ENCODE data around the gene RBM34. TPM values are rescaled to one million over a fixed set of nuclear protein-coding genes. Genes with fewer than 3 reads are reported as not detected.

RBM34 gene
- total RNA-seq, 4 donors from 2014 or later = 25.4 to 67.9 (median 53.1) TPM

- WGBS, 2 donors = 87 to 88% methylated on average over 4 of the region's 4 CpGs
- Histone ChIP-seq H3K4me3 (replicated peaks in 1 of 3) (no peak overlapping the region), H3K36me3 (peaks cover 34 to 35% of the 10 kb centered on the region in 2 donors), H3K9me3 (no peaks in the 10 kb centered on the region), H3K27me3 (no peaks in the 10 kb centered on the region), H3K4me1 (peaks cover 11 to 13% of the 10 kb centered on the region in 2 donors), H3K27ac (no peak overlapping the region)
- no peak for DNase-seq
- intact Hi-C loops (cut with DNase I) = no loop called here
- TF ChIP-seq POLR2A (IDR thresholded peaks at IDR 0.05) (no peak), CTCF (IDR thresholded peaks at IDR 0.05) (no peak)
Measured at GRCh38 chr1:235156740-235157139, 4.3 kb downstream of the RBM34 start.

- WGBS, 2 donors = 94 to 95% methylated on average over 3 of the region's 3 CpGs
- no peak overlapping the region for H3K4me3 ChIP-seq (replicated peaks in 1 of 3)
- TF ChIP-seq POLR2A (IDR thresholded peaks at IDR 0.05) (no peak), CTCF (IDR thresholded peaks at IDR 0.05) (no peak)
- no peaks in the 10 kb centered on the region for H3K9me3 ChIP-seq
- no peak for DNase-seq
- H3K4me1 ChIP-seq = peaks cover 9 to 11% of the 10 kb centered on the region in 2 donors
- intact Hi-C loops (cut with DNase I) = no loop called here
- no peak overlapping the region for H3K27ac ChIP-seq
- H3K27me3 ChIP-seq = no peaks in the 10 kb centered on the region
- peaks cover 38 to 39% of the 10 kb centered on the region in 2 donors for H3K36me3 ChIP-seq
Measured at GRCh38 chr1:235156265-235156664, 4.8 kb downstream of the RBM34 start.

GRCh38 chr1:235152235-235152634 lies 8.8 kb downstream of the RBM34 start:
- Histone ChIP-seq H3K9me3 (no peaks in the 10 kb centered on the region), H3K36me3 (peaks cover 52 to 56% of the 10 kb centered on the region in 2 donors), H3K4me3 (replicated peaks in 1 of 3) (no peak overlapping the region), H3K27me3 (no peaks in the 10 kb centered on the region), H3K4me1 (no peaks in the 10 kb centered on the region), H3K27ac (no peak overlapping the region)
- no peak for DNase-seq
- TF ChIP-seq POLR2A (IDR thresholded peaks at IDR 0.05) = no peak
- no peak for TF ChIP-seq CTCF (IDR thresholded peaks at IDR 0.05)
- intact Hi-C loops (cut with DNase I) = no loop called here

- no peak for DNase-seq
- no peaks in the 10 kb centered on the region for H3K27me3 ChIP-seq
- no peak overlapping the region for H3K4me3 ChIP-seq (replicated peaks in 1 of 3)
- TF ChIP-seq CTCF (IDR thresholded peaks at IDR 0.05) (no peak), POLR2A (IDR thresholded peaks at IDR 0.05) (no peak)
- H3K9me3 ChIP-seq = no peaks in the 10 kb centered on the region
- intact Hi-C loops (cut with DNase I) = no loop called here
- H3K27ac ChIP-seq = no peak overlapping the region
- H3K4me1 ChIP-seq = peaks cover 0 to under 1% of the 10 kb centered on the region in 2 donors
- peaks cover 44 to 57% of the 10 kb centered on the region in 2 donors for H3K36me3 ChIP-seq
- 90 to 94% methylated on average over 2 of the region's 2 CpGs for WGBS, 2 donors
Measured at GRCh38 chr1:235151033-235151432, 10.0 kb downstream of the RBM34 start.

GRCh38 chr1:235149824-235150223 lies 11.2 kb downstream of the RBM34 start:
- H3K4me3 ChIP-seq (replicated peaks in 1 of 3) = no peak overlapping the region
- intact Hi-C loops (cut with DNase I) = no loop called here
- peaks cover 44 to 54% of the 10 kb centered on the region in 2 donors for H3K36me3 ChIP-seq
- H3K9me3 ChIP-seq = no peaks in the 10 kb centered on the region
- TF ChIP-seq CTCF (IDR thresholded peaks at IDR 0.05) (no peak), POLR2A (IDR thresholded peaks at IDR 0.05) (no peak)
- 96 to 97% methylated on average over 9 of the region's 9 CpGs for WGBS, 2 donors
- DNase-seq = no peak
- no peak overlapping the region for H3K27ac ChIP-seq
- H3K27me3 ChIP-seq = no peaks in the 10 kb centered on the region
- H3K4me1 ChIP-seq = peaks cover 0 to 11% of the 10 kb centered on the region in 2 donors

All from thyroid gland (tissue), 4 donors.